CD4-positive, alpha-beta T cell treated with Interleukin-4 for 4 hours (primary cell): ENCODE measurements around the gene RPP38.
A peak's percentile ranks its signal among the peaks of the same experiment; 100 is the strongest.

Experiments used
- DNase-seq: peaks from one replicate; pipeline ENCODE4 v3.0.0-alpha.2; 2020

RPP38 gene, protein sequence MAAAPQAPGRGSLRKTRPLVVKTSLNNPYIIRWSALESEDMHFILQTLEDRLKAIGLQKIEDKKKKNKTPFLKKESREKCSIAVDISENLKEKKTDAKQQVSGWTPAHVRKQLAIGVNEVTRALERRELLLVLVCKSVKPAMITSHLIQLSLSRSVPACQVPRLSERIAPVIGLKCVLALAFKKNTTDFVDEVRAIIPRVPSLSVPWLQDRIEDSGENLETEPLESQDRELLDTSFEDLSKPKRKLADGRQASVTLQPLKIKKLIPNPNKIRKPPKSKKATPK

GRCh38 chr10:15097011-15097812, at the start of gene RPP38:
Gene RPP38, plus strand, starts transcription at chr10:15097355. Its CDS starts 5,960 bp downstream, at chr10:15103315.
- DNase-seq, result peak; percentile 94

GRCh38 chr10:15049533-15049932, 47.6 kb upstream of the RPP38 start:
- DNase-seq, result no peak

DNA sequence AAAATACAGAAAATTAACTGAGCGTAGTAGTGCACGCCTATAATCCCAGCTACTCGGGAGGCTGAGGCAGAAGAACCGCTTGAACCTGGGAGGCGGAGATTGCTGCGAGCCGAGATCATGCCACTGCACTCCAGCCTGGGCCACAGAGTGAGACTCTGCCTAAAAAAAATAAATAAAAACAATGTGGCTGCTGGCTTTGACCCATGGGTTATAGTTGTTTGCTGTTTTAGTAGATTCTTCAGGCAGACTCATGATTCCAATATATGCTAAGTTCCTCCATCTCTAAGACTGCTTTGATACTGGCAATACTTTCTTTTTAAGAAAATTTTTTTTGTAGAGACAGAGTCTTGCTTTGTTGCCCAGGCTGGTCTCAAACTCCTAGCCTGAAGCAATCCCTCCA, 45.0 kb upstream of the RPP38 start:
- DNase-seq, result no peak

GRCh38 chr10:15053061-15053460, 44.1 kb upstream of the RPP38 start:
- no peak for DNase-seq

- DNase-seq, result no peak
These were observed 38.5 kb upstream of the RPP38 start for GRCh38 chr10:15058689-15059088.

- no peak for DNase-seq
These were observed 37.2 kb upstream of the RPP38 start for GRCh38 chr10:15059914-15060313.

DNA sequence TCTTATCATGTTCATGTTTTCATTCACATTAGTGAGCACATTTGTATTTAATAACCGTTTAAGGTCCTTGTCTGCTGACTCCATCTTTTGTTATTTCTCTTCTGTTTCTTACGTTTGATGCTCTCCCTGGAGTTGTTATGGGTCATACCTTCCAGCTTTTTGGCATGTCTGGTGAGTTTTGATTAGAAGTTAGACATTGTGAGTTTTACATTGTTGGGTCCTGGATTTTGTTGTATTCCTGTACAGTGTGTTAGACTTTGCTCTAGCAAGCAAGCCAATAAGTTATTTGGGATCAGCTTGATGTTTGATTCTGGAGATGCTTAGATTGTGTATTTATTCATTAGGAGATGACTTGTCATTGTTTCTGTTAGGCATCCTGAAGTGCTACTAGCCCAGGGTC, 36.5 kb upstream of the RPP38 start:
- no peak for DNase-seq

DNA sequence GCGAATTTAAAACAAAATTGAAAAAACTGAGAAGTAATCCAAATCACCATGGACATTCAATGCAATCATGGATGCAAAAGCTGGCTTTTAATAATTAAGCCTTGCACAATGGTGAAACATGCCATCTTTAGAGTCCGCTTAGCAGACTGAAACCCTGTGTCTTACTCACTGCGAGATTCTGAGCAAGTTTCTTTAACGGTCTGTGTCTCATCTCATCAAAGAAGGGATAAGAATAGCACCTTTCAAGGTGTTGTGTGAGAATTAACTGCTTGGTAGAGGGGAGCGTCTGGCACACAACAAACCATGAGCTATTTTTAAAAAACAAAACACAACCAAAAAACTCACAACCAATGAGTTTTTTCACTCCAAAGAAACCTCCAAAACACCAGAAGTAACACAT, 30.0 kb upstream of the RPP38 start:
- DNase-seq, result no peak

DNA sequence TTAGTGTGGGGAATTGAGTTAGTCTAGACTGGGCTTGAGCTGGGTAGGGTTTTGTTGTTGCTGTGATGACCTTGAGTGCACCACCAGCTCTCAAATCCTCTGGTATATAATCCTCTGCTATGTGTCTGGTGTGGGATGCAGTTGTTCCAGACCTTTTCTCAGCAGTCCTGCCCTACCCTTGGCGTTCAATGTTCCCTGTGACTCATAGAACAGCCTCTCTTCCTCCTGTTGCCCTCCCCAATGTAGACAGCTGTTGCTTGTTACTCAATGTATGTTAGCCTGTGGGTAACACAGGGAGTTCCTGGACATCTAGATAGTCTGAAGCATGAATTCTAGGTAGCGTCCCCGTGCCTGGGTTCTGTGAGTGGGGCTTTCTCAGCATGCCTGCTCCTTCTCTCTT, 28.4 kb upstream of the RPP38 start:
- DNase-seq, result no peak

- no peak for DNase-seq
These were observed 27.9 kb upstream of the RPP38 start for GRCh38 chr10:15069230-15069629.

- no peak for DNase-seq
These were observed 24.8 kb upstream of the RPP38 start for GRCh38 chr10:15072358-15072757.

DNA sequence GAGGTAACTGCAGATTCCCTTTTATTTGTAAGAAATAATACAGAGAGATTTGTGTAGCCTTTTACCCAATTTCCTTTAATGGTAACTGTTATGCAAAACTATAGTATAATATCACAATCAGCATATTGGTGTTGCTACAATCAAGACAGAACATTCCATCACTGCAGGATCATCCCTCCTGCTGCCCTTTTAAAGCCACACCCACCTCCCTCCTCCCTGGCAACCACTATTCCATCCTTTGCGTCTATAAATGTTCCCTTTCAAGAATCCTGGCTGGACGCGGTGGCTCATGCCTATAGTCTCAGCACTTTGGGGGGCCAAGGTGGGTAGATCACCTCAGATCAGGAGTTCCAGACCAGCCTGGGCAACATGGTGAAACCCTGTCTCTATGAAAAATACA, 21.7 kb upstream of the RPP38 start:
- DNase-seq, result no peak

DNA sequence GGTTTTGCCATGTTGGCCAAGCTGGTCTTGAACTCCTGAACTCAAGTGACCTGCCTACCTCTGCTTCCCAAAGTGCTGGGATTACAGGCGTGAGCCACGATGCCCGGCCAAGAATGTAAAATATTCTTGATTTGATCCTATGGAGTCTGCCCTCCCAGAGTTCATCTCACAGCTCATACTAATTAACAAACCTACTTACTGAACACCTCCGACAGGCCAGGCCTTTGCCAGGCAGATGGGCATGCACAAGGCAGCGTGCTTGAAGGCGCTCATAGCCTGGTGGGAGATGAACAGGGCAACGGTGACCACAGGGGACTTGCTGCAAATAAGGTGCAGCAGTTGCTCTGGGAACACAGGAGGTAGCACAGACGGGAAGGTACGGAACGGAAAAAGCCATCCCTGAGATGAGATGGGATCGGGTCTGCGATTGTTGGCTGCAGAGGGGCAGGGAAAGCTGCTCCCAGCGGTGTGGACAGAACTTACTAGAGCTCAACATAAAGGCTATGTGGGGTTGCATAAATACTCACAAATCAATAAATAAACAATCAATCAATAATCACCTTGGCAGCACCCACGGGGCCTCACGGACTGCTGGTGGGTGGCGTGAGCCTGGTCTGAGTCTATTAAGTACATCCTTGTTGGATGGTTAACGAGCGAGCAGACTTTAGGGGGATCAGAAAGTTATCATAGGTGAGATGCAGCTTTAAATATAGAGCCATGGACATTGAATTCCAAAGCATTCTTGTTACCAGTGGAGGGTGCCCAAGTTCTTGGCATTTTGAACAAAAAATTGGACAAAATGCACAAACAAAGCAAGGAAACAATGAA, 13.3 kb upstream of the RPP38 start:
- DNase-seq, result no peak

- peak; percentile 67 for DNase-seq
These were observed 12.6 kb upstream of the RPP38 start for GRCh38 chr10:15084502-15084922.

DNA sequence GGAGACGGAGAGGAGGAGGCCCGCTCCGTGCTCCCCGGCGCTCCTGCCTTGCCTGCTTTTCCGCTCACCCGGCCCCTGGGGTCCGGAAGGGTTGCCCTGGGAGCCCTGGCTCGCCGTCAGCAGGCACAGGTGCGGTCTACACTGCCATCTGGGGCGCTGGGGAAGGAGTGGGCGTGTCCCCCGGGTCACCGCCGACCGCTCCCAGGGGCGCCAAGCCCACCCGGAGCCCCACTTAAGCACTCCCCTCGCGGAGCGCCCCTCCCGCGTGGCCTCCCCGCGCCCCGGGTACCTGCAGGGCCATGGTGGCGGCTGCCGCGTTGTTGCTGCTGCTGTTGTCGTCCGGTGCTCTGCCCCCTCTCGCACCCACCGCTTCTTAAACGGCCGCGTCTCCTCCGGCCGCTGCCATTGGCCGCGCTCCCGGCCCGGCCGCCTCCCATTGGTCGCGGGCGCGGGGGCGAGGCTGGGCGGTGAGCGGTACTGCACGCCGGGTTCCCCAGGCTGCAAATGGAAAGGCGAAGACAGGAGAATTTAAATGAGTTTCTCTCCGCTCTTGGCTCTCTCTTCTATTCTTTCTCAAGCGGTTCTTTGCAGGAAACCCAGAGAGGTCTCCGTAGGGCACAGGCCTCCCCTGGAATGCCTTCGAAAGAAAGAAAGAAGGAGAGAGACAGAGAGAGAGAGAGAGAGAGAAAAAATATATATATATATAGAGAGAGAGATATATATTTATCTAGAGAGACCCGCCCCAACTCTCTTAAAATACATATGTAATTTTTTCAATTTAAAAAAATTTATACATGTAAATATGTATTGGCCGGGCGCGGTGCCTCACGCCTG, 8.5 kb upstream of the RPP38 start, which contains the start of gene ACBD7:
ACBD7 (minus strand) TSS at position 349 of the 834 bp plus-strand sequence; CDS start at position 301, 48 bp downstream.
- peak; percentile 70 for DNase-seq

GRCh38 chr10:15091418-15091817, 5.7 kb upstream of the RPP38 start:
- DNase-seq, result no peak

GRCh38 chr10:15092855-15093408, 4.2 kb upstream of the RPP38 start:
- DNase-seq, result no peak

DNA sequence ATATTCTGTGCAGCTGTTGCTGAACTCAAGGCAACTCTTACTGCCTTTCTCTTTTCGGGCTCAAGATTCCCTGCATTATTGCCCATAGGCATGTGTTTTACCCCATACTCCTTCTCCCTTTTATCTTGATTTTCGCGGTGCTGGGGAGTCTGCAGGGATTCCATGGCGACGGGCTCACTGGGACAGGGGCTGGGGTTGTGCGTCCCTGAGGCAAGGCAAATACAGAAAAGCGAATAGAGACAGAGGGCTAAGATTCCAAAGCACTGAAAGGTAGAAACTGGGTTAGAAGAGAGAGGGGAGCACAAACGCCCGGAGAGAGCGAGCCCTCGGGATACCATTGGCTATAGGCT, 519 bp upstream of the RPP38 start:
- DNase-seq, result no peak

DNA sequence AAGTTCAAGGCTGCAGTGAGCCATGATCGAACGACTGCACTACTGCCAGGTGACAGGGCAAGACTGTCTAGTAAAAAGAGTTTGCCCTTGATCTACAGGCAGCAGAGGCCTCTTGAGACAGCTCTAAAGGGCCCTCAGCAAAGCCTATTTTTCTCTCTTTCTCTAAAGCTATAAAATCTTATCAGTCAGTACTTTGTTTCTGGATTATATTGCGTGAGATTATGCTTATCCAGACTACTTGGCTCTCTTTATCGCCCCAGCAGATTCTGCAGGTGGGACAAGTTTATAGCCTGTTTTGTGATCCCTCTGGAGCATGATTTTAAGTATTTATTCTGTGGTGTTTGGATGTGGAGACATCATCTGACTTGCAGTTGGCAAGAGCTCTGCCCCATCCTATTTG, 2.7 kb downstream of the RPP38 start:
- no peak for DNase-seq

DNA sequence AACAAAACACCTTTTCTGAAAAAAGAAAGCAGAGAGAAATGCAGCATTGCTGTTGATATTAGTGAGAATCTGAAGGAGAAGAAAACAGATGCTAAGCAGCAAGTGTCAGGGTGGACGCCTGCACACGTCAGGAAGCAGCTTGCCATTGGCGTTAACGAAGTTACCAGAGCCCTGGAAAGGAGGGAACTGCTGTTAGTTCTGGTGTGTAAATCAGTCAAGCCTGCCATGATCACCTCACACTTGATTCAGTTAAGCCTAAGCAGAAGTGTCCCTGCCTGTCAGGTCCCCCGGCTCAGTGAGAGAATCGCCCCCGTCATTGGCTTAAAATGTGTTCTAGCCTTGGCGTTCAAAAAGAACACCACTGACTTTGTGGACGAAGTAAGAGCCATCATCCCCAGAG, 6.4 kb downstream of the RPP38 start:
- no peak for DNase-seq

DNA sequence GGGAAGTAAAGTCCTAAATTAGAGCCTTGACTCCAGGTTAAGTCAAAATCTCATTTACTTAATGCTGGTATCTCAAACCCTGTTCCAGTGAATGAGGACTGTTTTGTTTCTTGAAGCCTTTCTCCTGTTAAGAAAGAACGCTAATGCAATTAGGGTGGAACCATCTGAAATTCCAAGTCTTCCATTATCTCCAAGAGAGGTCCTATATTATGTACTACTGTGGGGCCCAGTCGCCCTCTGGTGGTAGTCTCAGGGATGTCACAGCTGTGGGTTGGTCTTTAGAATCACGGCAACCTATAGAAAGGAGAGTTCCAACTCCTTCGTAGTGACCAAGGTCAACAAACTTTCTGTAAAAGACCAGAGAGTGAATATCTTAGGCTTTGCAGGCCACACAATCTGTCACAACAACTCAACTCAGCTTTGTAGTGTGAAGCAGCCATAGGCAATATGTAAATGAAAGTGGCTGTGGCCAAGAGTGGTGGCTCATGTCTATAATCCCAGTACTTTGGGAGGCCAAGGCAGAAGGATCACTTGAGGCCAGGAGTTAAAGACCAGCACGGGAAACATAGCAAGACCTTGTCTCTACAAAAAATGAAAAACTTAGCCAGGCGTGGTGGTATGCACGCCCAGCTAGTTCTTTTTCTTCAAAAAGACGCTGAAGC, 9.3 kb downstream of the RPP38 start:
- peak; percentile 71 for DNase-seq

DNA sequence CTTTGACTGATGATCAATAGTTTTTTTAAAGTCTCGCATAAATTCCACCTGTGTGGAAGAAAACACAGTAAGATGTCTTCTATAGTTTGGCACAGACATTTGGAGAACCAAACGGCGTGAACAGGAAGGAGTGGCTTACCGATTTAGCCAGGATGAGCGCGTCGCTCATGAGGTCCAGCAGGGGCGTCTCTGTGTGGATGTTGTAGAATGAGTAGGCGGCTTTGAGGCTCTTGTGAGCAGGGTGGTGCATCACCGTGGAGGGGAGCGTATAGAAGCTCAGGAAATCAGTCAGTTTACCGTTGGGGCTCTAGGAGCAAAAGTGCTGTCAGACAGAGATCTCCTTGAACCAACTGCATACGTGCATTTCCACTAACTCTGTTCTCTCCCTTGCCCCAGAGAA, 15.5 kb downstream of the RPP38 start:
- no peak for DNase-seq
